HepG2 (cell line): Measurements from ENCODE around the gene PPA2. TPM values are rescaled to one million over a fixed set of nuclear protein-coding genes. Genes with fewer than 3 reads are reported as not detected.

Source experiments
- ASH2L ChIP-seq: fragments of 300-600, 200-600 bp; sonication (generic); IDR thresholded peaks from 2 replicates; pipeline ENCODE4 v1.7.0; 2017; ENCODE audit warnings: low read depth, mild to moderate bottlenecking, moderate library complexity, mixed read lengths, low read length; ENCODE audit not compliant: insufficient read length
- CEBPG ChIP-seq: IDR thresholded peaks from 2 replicates; pipeline ENCODE4 v1.6.1; 2016
- CENPT ChIP-seq: sonication (generic); formaldehyde crosslinking; IDR thresholded peaks from 2 replicates; pipeline ENCODE4 v1.8.0; 2022; ENCODE audit warnings: low read depth, mild to moderate bottlenecking, moderate library complexity, missing genetic modification reagents
- EP300 ChIP-seq, 3 experiments: sonication (generic) in 1 of 3; formaldehyde crosslinking in 1 of 3; IDR thresholded peaks; 2 replicates each; pipeline versions ENCODE4 v1.5.1 to v1.6.1; 2011 to 2020; ENCODE audit warnings: low read depth in 2 of 3, low read length in 2 of 3, borderline replicate concordance in 1 of 3, improper control_type of control experiment in 1 of 3, mild to moderate bottlenecking in 1 of 3, missing genetic modification reagents in 1 of 3, moderate library complexity in 1 of 3
- JUNB ChIP-seq: sonication (generic); formaldehyde crosslinking; IDR thresholded peaks from 2 replicates; pipeline ENCODE4 v1.8.0; 2022; ENCODE audit warnings: missing genetic modification reagents, mild to moderate bottlenecking, borderline replicate concordance
- JUND ChIP-seq: sonication (generic); formaldehyde crosslinking; IDR thresholded peaks from 2 replicates; pipeline ENCODE4 v1.8.0; 2022; ENCODE audit warnings: mild to moderate bottlenecking, missing genetic modification reagents
- KDM2A ChIP-seq: sonication (generic); formaldehyde crosslinking; IDR thresholded peaks from 2 replicates; pipeline ENCODE4 v1.4.0; 2020; ENCODE audit warnings: low read depth, missing genetic modification reagents, borderline replicate concordance
- MIXL1 ChIP-seq: IDR thresholded peaks from 2 replicates; pipeline ENCODE4 v1.6.1; 2016
- SOX5 ChIP-seq: IDR thresholded peaks from 2 replicates; pipeline ENCODE4 v1.6.1; 2016; ENCODE audit warnings: borderline replicate concordance
- SP4 ChIP-seq: sonication (generic); formaldehyde crosslinking; IDR thresholded peaks from 2 replicates; pipeline ENCODE4 v1.8.1; 2023; ENCODE audit warnings: mild to moderate bottlenecking, missing genetic modification reagents
- TEAD3 ChIP-seq: optimal IDR thresholded peaks from 2 replicates; pipeline ENCODE3; 2016; ENCODE audit warnings: borderline replicate concordance
- XRCC5 ChIP-seq: fragments of 200-400 bp; formaldehyde crosslinking; optimal IDR thresholded peaks from 2 replicates; pipeline ENCODE3; 2017; ENCODE audit warnings: mild to moderate bottlenecking, low read length
- ZNF546 ChIP-seq: sonication (generic); formaldehyde crosslinking; conservative IDR thresholded peaks from 2 replicates; pipeline ENCODE4 v1.8.1; 2023; ENCODE audit warnings: mild to moderate bottlenecking, missing genetic modification reagents
- ZNF589 ChIP-seq: sonication (generic); formaldehyde crosslinking; conservative IDR thresholded peaks from 2 replicates; pipeline ENCODE4 v1.8.0; 2022; ENCODE audit warnings: mild to moderate bottlenecking, moderate library complexity, missing genetic modification reagents
- polyA plus RNA-seq, 8 experiments: library from polyadenylated mRNA; depleted of rRNA in 3 of 8; stranded (reverse) in 7 of 8; unstranded in 1 of 8; fragments of >200 nt; fragmentation: Illumina TruSeq in 4 of 8; extraction: Trizol in 4 of 8; gene quantifications; 2 replicates each; pipeline versions ENCODE4 v1.2.1 to v1.2.3, GENCODE V29; 2011 to 2016; ENCODE audit warnings: low read depth in 4 of 8, missing spikeins in 1 of 8, mixed read lengths in 1 of 8; ENCODE audit not compliant: insufficient read depth in 1 of 8
- total RNA-seq, 5 experiments: library from RNA; depleted of rRNA; stranded (reverse); fragments of >200 nt; fragmentation: Illumina TruSeq; extraction: Trizol; gene quantifications; 2 replicates each; pipeline ENCODE4 v1.2.3, GENCODE V29; 2016; ENCODE audit warnings: low read depth in 1 of 5
- TF ChIP-seq, protein P1 (sequence below): sonication (generic); formaldehyde crosslinking; IDR thresholded peaks from 2 replicates; pipeline ENCODE4 v1.8.1; 2023; ENCODE audit warnings: mild to moderate bottlenecking, missing genetic modification reagents
- TF ChIP-seq, protein P2 (sequence below): sonication (generic); formaldehyde crosslinking; IDR thresholded peaks from 2 replicates; pipeline ENCODE4 v1.5.0; 2020; ENCODE audit warnings: mild to moderate bottlenecking, missing genetic modification reagents
- TF ChIP-seq, protein P3 (sequence below): sonication (generic); formaldehyde crosslinking; IDR thresholded peaks from 2 replicates; pipeline ENCODE4 v1.4.0; 2020; ENCODE audit warnings: missing genetic modification reagents, borderline replicate concordance
- TF ChIP-seq, protein P4 (sequence below): sonication (generic); formaldehyde crosslinking; IDR thresholded peaks from 2 replicates; pipeline ENCODE4 v1.5.1; 2020; ENCODE audit warnings: mild to moderate bottlenecking, missing genetic modification reagents, moderate library complexity

PPA2 gene
- total and polyA plus RNA-seq, 2 of the 13 experiments (the other 11 are each of a cell fraction or from before 2014, with no cell fraction given) = 44.2 to 70.6 TPM

DNA sequence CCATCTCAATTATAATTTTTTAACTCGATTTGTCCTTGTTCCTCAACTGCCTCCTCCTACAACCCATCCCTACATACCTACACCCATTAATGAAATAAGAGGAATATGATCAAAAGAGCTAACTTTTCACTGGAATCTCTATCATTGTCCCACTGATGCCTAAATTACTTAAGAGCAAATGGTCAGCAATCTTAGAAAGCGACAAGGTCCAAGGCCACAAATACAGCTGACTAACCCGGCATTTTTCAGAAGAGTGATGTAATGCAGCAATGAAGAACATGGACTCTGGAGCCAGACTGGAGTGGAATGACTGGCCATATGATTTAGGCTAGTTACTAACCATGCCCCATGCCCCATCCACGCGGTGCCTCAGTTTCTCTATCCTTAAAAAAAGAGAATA lies 56.2 kb downstream of the PPA2 start (continued):
- TF ChIP-seq, protein P1, sequence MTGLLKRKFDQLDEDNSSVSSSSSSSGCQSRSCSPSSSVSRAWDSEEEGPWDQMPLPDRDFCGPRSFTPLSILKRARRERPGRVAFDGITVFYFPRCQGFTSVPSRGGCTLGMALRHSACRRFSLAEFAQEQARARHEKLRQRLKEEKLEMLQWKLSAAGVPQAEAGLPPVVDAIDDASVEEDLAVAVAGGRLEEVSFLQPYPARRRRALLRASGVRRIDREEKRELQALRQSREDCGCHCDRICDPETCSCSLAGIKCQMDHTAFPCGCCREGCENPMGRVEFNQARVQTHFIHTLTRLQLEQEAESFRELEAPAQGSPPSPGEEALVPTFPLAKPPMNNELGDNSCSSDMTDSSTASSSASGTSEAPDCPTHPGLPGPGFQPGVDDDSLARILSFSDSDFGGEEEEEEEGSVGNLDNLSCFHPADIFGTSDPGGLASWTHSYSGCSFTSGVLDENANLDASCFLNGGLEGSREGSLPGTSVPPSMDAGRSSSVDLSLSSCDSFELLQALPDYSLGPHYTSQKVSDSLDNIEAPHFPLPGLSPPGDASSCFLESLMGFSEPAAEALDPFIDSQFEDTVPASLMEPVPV (CRISPR knock-in tag) = no peak
- no peak for TF ChIP-seq SP4 (CRISPR knock-in tag)
- TF ChIP-seq JUND (CRISPR knock-in tag) = peak; percentile 47; the same call in 1 of the 2 replicates
- TF ChIP-seq, protein P2, sequence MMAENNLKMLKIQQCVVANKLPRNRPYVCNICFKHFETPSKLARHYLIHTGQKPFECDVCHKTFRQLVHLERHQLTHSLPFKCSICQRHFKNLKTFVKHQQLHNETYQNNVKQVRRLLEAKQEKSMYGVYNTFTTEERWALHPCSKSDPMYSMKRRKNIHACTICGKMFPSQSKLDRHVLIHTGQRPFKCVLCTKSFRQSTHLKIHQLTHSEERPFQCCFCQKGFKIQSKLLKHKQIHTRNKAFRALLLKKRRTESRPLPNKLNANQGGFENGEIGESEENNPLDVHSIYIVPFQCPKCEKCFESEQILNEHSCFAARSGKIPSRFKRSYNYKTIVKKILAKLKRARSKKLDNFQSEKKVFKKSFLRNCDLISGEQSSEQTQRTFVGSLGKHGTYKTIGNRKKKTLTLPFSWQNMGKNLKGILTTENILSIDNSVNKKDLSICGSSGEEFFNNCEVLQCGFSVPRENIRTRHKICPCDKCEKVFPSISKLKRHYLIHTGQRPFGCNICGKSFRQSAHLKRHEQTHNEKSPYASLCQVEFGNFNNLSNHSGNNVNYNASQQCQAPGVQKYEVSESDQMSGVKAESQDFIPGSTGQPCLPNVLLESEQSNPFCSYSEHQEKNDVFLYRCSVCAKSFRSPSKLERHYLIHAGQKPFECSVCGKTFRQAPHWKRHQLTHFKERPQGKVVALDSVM (CRISPR knock-in tag) = no peak
- TF ChIP-seq XRCC5 = no peak
- TF ChIP-seq SOX5 (CRISPR knock-in tag) = peak; percentile 54; the same call in 1 of the 2 replicates
- TF ChIP-seq ASH2L = no peak
- TF ChIP-seq CEBPG (CRISPR knock-in tag) = peak; percentile 79
- no peak for TF ChIP-seq CENPT
- TF ChIP-seq, protein P3, sequence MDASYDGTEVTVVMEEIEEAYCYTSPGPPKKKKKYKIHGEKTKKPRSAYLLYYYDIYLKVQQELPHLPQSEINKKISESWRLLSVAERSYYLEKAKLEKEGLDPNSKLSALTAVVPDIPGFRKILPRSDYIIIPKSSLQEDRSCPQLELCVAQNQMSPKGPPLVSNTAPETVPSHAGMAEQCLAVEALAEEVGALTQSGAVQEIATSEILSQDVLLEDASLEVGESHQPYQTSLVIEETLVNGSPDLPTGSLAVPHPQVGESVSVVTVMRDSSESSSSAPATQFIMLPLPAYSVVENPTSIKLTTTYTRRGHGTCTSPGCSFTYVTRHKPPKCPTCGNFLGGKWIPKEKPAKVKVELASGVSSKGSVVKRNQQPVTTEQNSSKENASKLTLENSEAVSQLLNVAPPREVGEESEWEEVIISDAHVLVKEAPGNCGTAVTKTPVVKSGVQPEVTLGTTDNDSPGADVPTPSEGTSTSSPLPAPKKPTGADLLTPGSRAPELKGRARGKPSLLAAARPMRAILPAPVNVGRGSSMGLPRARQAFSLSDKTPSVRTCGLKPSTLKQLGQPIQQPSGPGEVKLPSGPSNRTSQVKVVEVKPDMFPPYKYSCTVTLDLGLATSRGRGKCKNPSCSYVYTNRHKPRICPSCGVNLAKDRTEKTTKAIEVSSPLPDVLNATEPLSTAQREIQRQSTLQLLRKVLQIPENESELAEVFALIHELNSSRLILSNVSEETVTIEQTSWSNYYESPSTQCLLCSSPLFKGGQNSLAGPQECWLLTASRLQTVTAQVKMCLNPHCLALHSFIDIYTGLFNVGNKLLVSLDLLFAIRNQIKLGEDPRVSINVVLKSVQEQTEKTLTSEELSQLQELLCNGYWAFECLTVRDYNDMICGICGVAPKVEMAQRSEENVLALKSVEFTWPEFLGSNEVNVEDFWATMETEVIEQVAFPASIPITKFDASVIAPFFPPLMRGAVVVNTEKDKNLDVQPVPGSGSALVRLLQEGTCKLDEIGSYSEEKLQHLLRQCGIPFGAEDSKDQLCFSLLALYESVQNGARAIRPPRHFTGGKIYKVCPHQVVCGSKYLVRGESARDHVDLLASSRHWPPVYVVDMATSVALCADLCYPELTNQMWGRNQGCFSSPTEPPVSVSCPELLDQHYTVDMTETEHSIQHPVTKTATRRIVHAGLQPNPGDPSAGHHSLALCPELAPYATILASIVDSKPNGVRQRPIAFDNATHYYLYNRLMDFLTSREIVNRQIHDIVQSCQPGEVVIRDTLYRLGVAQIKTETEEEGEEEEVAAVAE (CRISPR knock-in tag) = 0 out of 2 replicates have a peak, but pooled peaks have one; percentile 52
- TF ChIP-seq MIXL1 (CRISPR knock-in tag) = peak; percentile 63
- TF ChIP-seq, protein P4, sequence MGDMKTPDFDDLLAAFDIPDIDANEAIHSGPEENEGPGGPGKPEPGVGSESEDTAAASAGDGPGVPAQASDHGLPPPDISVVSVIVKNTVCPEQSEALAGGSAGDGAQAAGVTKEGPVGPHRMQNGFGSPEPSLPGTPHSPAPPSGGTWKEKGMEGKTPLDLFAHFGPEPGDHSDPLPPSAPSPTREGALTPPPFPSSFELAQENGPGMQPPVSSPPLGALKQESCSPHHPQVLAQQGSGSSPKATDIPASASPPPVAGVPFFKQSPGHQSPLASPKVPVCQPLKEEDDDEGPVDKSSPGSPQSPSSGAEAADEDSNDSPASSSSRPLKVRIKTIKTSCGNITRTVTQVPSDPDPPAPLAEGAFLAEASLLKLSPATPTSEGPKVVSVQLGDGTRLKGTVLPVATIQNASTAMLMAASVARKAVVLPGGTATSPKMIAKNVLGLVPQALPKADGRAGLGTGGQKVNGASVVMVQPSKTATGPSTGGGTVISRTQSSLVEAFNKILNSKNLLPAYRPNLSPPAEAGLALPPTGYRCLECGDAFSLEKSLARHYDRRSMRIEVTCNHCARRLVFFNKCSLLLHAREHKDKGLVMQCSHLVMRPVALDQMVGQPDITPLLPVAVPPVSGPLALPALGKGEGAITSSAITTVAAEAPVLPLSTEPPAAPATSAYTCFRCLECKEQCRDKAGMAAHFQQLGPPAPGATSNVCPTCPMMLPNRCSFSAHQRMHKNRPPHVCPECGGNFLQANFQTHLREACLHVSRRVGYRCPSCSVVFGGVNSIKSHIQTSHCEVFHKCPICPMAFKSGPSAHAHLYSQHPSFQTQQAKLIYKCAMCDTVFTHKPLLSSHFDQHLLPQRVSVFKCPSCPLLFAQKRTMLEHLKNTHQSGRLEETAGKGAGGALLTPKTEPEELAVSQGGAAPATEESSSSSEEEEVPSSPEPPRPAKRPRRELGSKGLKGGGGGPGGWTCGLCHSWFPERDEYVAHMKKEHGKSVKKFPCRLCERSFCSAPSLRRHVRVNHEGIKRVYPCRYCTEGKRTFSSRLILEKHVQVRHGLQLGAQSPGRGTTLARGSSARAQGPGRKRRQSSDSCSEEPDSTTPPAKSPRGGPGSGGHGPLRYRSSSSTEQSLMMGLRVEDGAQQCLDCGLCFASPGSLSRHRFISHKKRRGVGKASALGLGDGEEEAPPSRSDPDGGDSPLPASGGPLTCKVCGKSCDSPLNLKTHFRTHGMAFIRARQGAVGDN (CRISPR knock-in tag) = no peak
- no peak for TF ChIP-seq ZNF589
- TF ChIP-seq EP300 (IDR thresholded peaks at IDR 0.05; ENCODE audit: low read depth in 2 of 2, low read length in 2 of 2) = peak; percentile 31 to 72; a peak in 2 of 4 replicates
- peak; percentile 47; the same call in 1 of the 2 replicates for TF ChIP-seq EP300 (CRISPR knock-in tag; IDR thresholded peaks at IDR 0.05; ENCODE audit: borderline replicate concordance)
- TF ChIP-seq JUNB (CRISPR knock-in tag) = no peak
- TF ChIP-seq KDM2A (CRISPR knock-in tag) = no peak
- peak; percentile 87 for TF ChIP-seq TEAD3 (CRISPR knock-in tag)
- no peak for TF ChIP-seq ZNF546 (CRISPR knock-in tag)
